SK-MEL-5 (cell line): ENCODE measurements around the gene SMAD3. TPM values are rescaled to one million over a fixed set of nuclear protein-coding genes. Genes with fewer than 3 reads are reported as not detected.

Source experiments
- DNase-seq: peaks from one replicate; pipeline ENCODE4 v3.0.0-alpha.2; 2016; ENCODE audit warnings: low read depth, low spot score
- in situ Hi-C: cut with HindIII; loops from 2 replicates; pipeline ENCODE4 v1.10.0; 2016; ENCODE audit warnings: low sequenced_read_pairs, high pct_unique_total_duplicates, low pct_unique_long_range_greater_than_20kb
- total RNA-seq: library from RNA; depleted of rRNA; stranded (reverse); fragments of >200 nt; shearing (Covaris generic); gene quantifications from 2 replicates; pipeline ENCODE4 v1.2.3, GENCODE V29; 2014

The SMAD3 gene
- total RNA-seq, 1 experiment from 2014 or later: 5.6 TPM

DNA sequence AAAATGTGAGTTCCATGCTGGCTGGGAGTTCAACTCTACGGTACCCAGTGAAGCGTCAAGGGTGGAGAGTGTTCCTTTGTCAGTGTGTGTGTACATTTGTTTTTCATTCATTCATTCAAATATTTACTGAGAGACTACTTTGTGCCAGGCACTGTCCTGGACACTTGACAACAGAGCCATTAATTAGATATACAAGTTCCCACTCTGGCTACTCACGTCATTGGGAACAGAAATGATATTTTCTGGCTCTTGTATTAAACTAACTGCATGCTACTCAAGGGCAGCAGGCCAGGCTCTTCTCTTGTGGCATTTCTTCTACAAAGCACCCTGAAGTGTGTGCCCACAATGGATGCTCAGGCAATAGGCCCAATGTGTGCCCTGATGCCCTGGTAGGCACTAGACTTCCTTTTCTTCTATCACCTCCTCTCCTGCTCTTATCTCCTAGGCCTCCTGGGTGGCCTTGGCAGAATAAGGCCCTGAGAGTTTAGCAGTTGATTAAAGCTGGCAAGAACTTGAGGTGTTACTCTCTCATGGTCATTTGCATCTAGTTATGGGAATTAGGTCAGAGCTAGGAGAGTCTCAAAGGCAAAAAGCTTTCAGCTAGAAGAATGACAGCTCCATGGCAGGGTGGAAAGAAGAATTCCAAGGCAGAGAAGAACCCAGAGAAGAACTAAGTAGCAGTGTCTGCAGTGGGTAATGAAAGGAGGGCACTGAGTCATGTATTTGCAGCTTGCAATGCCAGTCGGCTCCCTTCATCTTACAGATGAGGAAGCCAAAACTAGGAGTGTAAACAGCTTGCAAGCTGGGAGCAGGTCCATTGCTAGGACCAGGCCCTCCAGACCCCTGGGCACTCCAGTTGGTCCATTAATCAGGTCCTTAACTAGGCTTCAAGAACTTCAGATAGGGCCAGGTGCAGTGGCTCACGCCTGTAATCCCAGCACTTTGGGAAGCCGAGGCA, 14.0 kb upstream of the SMAD3 start:
- in situ Hi-C loops: no loop called here
- DNase-seq: no peak

DNA sequence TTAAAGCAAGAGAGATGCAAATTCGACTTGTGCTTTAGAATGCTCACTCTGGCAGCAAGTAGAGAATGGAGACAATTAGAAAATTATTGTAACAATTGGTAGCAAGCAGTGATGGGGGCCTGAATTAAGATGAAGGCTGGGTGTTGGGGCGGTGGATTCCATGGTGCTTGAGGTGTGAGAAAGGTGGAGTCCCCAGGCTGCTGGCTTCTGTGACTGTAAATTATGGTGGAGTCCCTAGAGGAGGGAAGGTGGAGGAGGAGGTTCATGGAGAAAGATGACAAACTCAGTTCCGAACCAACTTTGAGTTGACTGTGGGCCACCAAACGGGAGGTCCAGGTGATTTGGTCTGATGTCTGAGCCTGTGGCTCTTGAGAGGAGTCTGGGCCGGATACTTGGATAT, 10.7 kb upstream of the SMAD3 start:
- no peak for DNase-seq
- in situ Hi-C loops: no loop called here

GRCh38 chr15:67059127-67059553, 6.3 kb upstream of the SMAD3 start:
- in situ Hi-C loops: no loop called here

GRCh38 chr15:67061811-67062368, 3.5 kb upstream of the SMAD3 start:
- in situ Hi-C loops: no loop called here
- DNase-seq: no peak

More at GRCh38 chr15:67059127-67059553, 6.3 kb upstream of the SMAD3 start:
- DNase-seq: no peak

- DNase-seq: no peak
- in situ Hi-C loops: no loop called here
Measured at GRCh38 chr15:67062369-67062985, 2.9 kb upstream of the SMAD3 start.

GRCh38 chr15:67063689-67064606, 1.5 kb upstream of the SMAD3 start:
- no peak for DNase-seq

GRCh38 chr15:67064607-67065530, 533 bp upstream of the SMAD3 start:
- in situ Hi-C loops: no loop called here
- DNase-seq: no peak

More at GRCh38 chr15:67063689-67064606, 1.5 kb upstream of the SMAD3 start:
- in situ Hi-C loops: no loop called here

- no peak for DNase-seq
- in situ Hi-C loops: no loop called here
Measured at GRCh38 chr15:67066041-67066958, 898 bp downstream of the SMAD3 start.

DNA sequence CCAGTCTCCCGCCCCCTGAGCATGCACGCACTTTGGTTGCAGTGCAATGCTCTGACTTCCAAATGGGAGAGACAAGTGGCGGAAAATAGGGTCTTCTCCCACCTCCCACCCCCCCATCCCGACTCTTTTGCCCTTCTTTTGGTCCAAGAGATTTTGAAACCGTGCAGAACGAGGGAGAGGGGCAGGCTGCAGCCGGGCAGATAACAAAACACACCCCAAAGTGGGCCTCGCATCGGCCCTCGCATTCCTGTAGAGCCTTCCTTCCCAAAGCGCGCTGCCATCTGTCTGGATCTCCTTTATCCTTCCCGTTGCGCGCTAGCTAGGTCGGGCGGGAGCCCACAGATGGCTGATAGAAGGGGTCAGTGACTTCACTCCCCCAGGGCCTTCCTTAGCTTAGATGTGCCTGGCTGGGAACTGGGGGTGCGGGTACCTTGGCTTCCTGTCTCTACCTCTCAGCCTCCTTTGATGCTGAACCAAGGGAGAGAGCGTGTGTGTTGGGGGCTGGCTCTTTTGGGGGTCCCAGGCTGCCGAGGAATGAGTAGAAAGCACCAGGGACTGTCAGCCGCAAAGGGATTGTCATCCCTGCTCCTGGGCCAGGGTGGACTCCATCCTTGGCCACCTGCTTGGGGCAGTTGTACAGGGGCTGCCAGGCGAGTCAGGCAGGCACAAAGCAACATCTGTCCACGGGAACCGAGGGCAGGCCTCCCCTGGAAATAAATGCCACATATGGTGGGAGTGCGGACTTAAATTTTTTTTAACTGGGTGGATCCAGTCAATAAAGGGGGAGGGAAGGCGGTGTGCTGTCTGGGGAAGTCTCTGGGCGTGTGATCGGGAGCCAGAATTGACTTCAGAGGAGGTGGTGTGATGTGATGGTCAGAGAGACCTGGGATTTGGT, 1.8 kb downstream of the SMAD3 start:
- no peak for DNase-seq
- in situ Hi-C loops: no loop called here

DNA sequence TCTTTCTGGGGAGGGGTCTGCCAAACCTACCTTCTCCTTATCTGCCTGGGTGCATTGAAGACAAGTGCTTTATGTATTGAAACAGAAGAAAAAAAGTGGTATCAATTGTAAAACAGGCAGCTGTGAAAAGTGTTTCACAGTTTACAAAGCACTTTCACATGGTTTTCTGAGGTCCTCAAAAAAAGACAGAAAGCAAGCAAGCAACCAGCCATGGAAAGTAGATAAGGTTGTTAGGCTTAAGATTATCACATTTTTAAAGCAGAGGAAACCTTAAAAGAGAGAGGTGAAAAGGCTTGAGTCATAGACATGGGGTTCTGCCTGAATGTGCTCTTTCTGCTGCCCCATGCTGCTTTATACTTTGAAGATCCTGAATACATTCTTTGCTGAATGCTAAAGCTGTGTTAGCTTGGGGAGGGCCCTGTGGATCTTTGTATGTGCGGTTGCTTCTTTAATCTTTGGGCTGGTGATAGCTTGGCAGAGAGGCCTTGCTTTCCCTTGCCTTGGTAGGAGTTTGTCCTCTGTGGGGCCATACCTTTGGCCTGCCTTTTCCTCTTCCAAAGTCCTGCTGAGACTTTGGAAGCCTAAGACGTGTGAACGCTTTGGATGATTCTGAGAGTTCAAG, 2.6 kb downstream of the SMAD3 start:
- in situ Hi-C loops: no loop called here
- DNase-seq: no peak

DNA sequence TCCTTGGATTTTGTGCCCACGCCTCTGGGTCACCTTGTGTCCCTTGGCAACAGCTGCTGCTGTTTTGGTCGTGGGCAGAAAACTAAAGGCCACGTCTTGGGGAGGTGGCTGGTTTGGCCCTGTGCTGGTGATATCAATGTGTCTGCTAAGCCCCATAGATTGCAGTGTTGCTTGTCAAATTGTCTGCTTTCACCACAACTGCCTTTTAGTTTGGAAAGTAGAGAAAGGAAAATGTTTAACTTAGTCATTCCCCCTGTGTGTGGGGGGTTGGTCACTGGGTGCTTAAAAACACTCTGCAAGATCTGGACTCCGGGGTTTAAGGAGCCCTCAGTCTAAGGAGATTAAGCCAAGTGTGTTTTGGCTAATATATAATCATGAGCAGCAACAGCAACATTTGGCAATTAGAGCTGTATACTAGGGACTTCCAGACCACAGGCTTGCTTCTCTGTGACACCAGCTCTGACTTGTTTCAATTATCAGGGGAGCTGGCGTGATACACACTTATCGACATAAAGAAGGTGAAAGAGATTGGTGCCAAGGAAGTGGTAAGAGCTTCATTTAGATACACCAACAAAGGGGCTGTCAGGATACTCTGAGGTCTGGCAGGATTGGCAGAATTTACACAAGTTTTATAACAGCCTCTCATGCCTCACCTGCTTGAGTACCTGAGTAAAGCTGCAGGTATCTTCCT, 3.5 kb downstream of the SMAD3 start:
- in situ Hi-C loops: no loop called here
- no peak for DNase-seq

- DNase-seq: no peak
- in situ Hi-C loops: no loop called here
Measured at GRCh38 chr15:67070150-67070549, 4.7 kb downstream of the SMAD3 start.

DNA sequence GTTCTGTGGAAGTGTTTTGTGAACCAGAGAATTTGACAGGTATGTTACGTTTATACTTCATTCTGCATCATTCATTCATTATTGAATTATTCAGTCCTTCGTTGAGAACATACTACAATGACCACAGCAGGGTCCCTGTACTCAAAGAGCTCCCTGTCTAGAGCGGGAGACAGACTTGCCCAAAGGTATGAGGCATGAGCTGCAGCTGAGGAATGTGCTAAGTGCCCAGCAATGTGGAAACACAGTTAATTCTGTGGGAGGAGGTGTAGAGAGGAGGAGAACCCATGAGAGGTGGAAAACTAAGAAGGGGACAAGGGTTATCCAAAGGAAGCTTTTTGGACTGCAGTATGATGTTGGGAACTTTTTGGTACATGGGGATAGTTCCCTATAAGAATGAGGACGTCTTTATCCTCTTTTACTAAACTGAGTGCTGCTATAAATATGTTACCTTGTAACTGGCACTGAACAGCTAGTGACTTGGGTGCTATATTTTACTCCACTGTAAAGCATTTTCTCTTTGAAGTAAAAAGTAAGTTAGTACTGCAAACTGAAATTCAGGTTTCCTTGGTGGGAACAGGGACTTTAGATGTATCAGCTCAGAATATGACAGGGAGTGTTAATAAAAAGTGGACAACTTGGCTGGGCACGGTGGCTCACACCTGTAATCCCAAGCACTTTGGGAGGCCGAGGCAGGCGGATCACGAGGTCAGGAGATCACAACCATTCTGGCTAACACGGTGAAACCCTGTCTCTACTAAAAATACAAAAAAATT, 5.7 kb downstream of the SMAD3 start:
- in situ Hi-C loops: no loop called here
- DNase-seq: no peak
